GM12874 (cell line): ENCODE data around the gene CSF1.

Source experiments
- CTCF ChIP-seq: IDR thresholded peaks from 2 replicates; pipeline ENCODE4 v1.5.1; 2011; ENCODE audit warnings: low read depth, mild to moderate bottlenecking, control low read depth, low read length, moderate library complexity; ENCODE audit not compliant: insufficient read depth

The CSF1 gene

DNA sequence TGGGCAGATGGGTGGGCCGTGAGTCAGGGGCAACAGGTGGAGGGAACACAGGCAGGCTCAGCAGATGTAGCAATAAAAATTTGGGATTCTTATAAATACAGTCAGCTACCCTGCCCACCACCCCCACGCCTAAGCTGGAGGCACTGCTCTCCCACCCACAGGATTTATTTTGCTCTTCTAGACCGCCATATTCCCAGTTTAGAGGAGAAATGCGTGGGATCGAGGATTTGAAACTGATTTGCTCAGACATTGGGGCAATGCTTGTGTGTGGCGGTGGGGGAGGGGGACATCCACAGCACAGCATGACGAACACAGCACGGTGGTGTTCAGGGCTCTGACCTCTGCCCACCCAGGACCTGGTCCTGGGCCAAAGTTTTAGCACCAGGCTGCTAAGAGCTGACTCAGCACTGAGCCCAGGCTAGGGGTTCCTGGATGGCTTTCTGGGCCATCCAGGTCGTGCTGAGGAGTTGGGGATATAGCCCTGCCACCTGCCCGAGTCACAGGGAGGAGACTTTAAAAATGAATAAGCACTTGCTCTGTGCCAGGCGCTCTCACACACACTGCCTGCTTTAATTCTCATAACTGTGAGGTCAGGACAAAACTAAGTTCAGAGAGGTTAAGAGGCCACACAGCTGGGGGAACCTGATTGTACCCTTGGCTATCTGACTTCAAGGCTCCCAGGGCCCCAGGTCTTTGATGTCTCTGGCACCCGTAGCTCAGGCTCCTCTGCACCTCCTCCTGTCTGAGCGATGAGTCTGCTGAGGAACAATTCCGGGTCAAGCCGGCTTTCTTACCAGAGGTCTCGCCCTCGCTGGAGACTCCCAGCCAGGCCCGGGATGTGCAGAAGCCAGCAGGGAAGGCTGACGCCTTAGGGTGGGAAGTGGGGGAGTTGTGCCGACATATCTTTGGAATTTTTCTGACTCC is 29.4 kb upstream of the CSF1 start:
- no peak for TF ChIP-seq CTCF

DNA sequence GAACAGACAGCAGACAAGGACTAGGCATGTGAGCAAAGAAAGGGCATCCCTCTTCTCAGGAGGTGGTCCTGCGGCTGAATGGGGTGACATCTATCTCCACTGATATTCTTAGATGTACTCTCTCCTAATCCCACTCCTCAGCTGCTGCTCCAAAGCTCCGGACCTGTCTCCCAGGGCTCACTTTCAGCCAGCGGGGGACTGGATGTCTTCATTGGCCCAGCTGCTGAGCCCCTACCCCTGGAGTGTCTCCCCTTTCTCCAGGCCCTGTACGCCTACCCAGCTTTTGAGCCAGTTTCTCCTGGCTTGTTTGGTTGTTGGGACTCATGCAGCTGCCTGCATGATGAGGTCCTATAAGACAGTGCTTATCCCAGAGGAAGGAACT is 28.8 kb upstream of the CSF1 start:
- no peak for TF ChIP-seq CTCF

DNA sequence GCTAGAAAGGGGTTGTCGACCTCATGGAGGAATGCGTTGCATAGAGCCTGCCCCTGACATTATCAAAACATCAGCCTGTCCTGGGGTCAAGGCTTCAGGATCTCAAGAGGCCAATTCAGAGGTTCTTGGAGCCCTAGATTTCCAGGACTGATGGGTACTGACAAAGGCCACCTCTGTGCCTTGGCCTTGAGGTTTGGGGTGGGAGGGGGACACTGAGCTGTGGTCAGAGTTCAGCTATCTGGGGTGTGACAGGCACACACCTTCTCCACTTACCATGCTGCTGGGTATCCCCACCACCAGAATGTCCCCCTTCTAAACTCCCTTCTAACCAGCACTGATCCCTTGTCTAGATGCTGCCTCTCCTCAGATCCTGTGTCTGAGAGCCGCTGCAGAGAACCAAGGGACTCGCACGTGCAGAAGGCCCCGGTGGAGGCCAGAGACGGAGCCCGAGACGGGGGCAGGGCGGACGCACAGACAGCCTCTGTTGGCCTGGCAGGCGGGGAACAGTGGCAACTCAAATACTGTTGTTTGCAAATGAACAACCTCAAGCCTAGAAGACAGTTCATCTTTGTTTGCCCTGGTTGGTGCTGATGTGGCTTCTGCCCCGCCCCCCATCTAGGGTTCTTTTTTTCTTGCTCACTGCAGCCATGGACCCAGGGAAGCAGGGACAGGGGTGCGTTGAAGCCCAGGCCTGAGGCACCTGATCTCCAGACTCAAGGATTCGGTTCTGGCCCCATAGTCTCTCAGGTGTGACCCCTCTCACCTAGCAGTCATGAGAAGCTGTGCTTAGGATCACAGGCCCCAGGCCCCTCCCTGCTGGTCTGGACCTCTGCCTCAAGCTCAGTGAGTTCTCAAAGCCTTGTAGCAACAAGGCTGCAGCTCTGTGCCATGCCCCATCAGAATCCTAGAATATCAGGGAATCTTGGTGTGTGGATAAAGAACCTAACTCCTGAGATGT is 28.1 kb upstream of the CSF1 start:
- TF ChIP-seq CTCF, result no peak

DNA sequence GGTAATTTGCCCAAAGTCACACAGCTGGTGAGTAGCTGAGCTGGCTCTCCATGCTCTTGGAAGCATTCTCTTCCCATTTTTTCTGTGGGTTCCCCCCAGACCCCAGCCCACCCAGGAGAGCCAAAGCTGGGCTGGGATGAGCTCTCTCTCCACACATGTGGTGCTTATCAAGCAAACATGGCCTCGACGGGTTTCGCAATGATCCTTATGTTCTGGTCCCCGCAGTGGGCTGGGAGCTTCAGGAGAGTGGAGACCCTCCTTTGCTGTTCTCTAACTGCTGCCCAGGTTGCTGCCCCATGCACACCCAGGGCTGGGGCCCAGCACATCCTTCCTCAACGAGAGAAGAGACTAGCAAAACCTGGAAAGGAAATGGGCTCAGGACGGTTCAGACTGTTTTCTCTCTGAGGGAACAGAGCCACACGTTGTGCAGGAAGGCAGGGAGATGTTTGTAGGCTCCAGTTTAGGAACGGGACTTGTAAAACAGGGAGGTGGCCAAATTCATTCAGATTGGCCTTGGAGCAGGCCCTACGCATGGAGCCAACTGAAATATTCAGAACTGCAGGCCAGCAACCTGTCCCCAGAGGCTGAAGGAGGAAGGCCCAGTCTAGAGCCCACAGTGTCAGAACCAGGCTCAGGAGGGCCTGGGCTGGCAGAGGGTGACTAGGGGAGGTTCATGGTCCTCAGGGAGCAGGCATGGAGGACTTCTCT is 27.2 kb upstream of the CSF1 start:
- no peak for TF ChIP-seq CTCF

GRCh38 chr1:109884242-109884891 is 26.3 kb upstream of the CSF1 start:
- no peak for TF ChIP-seq CTCF

- TF ChIP-seq CTCF, result no peak
Observed at GRCh38 chr1:109885589-109885988, 25.1 kb upstream of the CSF1 start.
